ENCODE results near the gene IPO4.
A peak's percentile ranks its signal among the peaks of the same experiment; 100 is the strongest.

DNA sequence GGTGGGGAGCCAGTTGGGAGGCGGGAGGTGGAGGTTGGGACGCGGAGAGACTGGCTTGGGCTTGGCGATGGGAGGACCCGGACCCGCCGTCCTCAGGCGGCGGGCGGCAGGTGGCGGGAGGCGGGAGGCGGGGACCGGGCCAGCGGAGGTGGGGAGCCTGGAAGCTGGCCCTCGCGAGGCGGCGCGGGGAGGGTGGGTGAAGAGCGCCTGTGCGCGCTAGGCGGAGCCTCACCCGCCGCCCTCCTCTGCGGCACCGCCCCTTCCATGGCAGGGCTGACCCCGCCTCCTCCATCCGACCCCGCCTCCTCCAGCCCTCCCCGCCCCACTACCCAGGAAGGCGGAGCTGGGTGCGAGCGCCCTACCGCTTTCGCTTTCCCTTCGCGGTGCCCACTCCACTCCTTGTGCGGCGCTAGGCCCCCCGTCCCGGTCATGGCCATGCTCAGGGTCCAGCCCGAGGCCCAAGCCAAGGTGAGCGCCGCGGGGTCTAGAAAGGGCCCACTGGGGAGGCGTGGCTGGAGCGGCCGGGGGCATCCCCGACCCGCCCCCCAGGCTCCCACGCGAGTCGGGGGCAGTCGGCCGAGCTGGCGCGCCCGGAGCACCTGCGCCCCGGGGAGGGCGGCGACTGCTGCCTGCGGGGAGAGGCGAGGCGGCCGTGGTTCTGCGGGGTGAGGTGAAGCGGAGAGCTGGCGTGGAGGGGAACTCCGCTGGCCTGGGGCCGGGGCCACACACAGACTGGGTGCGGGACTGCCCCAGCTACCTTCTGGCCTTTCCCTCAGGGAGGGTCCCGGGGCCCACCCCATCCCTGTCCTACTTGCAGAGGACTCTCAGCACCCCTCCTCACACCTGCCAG is 52.6 kb downstream of the IPO4 start, which contains the start of gene PSME1:
- TF ChIP-seq, protein P1, sequence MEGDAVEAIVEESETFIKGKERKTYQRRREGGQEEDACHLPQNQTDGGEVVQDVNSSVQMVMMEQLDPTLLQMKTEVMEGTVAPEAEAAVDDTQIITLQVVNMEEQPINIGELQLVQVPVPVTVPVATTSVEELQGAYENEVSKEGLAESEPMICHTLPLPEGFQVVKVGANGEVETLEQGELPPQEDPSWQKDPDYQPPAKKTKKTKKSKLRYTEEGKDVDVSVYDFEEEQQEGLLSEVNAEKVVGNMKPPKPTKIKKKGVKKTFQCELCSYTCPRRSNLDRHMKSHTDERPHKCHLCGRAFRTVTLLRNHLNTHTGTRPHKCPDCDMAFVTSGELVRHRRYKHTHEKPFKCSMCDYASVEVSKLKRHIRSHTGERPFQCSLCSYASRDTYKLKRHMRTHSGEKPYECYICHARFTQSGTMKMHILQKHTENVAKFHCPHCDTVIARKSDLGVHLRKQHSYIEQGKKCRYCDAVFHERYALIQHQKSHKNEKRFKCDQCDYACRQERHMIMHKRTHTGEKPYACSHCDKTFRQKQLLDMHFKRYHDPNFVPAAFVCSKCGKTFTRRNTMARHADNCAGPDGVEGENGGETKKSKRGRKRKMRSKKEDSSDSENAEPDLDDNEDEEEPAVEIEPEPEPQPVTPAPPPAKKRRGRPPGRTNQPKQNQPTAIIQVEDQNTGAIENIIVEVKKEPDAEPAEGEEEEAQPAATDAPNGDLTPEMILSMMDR (IDR thresholded peaks at IDR 0.05): no peak
- TF ChIP-seq POLR2A (IDR thresholded peaks at IDR 0.05): peak; percentile 66
- no peak for TF ChIP-seq EP300 (IDR thresholded peaks at IDR 0.05)

Data from ovary (tissue), 3 donors.